Stimulated activated effector memory CD8-positive, alpha-beta T cell treated with anti-CD3 and anti-CD28 coated beads, Interleukin-12 subunit alpha, Interleukin-12 subunit beta, amount 100 ng/mL, for 72 hours (primary cell): ENCODE data around the gene NUP160.
"Not testable (repeated sequence)": the region's sequence is repeated elsewhere in the genome, so short reads cannot be mapped to it uniquely, and the experiment has no call there.

Source experiments
- ATAC-seq: fragments of 150-1000 bp; cut with Tn5 transposase; 2 replicates; pipeline ENCODE4 v1.10.0; 2021
- DNase-seq, 2 donors: peaks; one replicate each; pipeline ENCODE4 v3.0.0; 2021 to 2022; ENCODE audit warnings: low spot score in 2 of 2
- H3K27ac Mint-ChIP-seq: one replicate; pipeline ENCODE4 v1.8.0; 2022; ENCODE audit warnings: mild to moderate bottlenecking, mixed read lengths
- H3K36me3 Mint-ChIP-seq: one replicate; pipeline ENCODE4 v1.8.0; 2022; ENCODE audit warnings: mild to moderate bottlenecking, mixed read lengths
- H3K4me1 Mint-ChIP-seq: one replicate; pipeline ENCODE4 v1.8.0; 2022; ENCODE audit warnings: mixed read lengths
- H3K4me3 Mint-ChIP-seq: one replicate; pipeline ENCODE4 v1.8.0; 2022; ENCODE audit warnings: mild to moderate bottlenecking, mixed read lengths
- H3K9me3 Mint-ChIP-seq: one replicate; pipeline ENCODE4 v1.8.0; 2022; ENCODE audit warnings: mixed read lengths

Gene NUP160

GRCh38 chr11:47869544-47870393, 21.6 kb upstream of the NUP160 start:
- H3K4me3 Mint-ChIP-seq = no peak overlapping the region
- no peaks in the 10 kb centered on the region for H3K36me3 Mint-ChIP-seq
- H3K9me3 Mint-ChIP-seq = peaks cover 2% of the 10 kb centered on the region
- H3K4me1 Mint-ChIP-seq = peaks cover 8% of the 10 kb centered on the region
- H3K27ac Mint-ChIP-seq = no peak overlapping the region
- ATAC-seq (peak; percentile 37), DNase-seq (no peak)

GRCh38 chr11:47867823-47868222, 19.7 kb upstream of the NUP160 start:
- H3K9me3 Mint-ChIP-seq = no peaks in the 10 kb centered on the region
- H3K36me3 Mint-ChIP-seq = no peaks in the 10 kb centered on the region
- DNase-seq (no peak), ATAC-seq (no peak)
- H3K4me1 Mint-ChIP-seq = peaks cover 22% of the 10 kb centered on the region
- H3K4me3 Mint-ChIP-seq = no peak overlapping the region
- no peak overlapping the region for H3K27ac Mint-ChIP-seq

GRCh38 chr11:47866892-47867291, 18.7 kb upstream of the NUP160 start:
- not testable (repeated sequence) for H3K27ac Mint-ChIP-seq, H3K36me3 Mint-ChIP-seq, H3K9me3 Mint-ChIP-seq, H3K4me3 Mint-ChIP-seq, DNase-seq, ATAC-seq
- H3K4me1 Mint-ChIP-seq = peaks cover 22% of the 10 kb centered on the region

- Mint-ChIP-seq H3K36me3 (no peaks in the 10 kb centered on the region), H3K27ac (no peak overlapping the region), H3K4me3 (no peak overlapping the region), H3K9me3 (no peaks in the 10 kb centered on the region), H3K4me1 (peaks cover 22% of the 10 kb centered on the region)
- ATAC-seq (no peak), DNase-seq (no peak)
Observed at GRCh38 chr11:47864901-47865300, 16.8 kb upstream of the NUP160 start.

- ATAC-seq (no peak), DNase-seq (no peak)
- Mint-ChIP-seq H3K9me3 (no peaks in the 10 kb centered on the region), H3K36me3 (no peaks in the 10 kb centered on the region), H3K4me1 (peaks cover 15% of the 10 kb centered on the region), H3K4me3 (no peak overlapping the region), H3K27ac (no peak overlapping the region)
Observed at GRCh38 chr11:47863898-47864430, 15.8 kb upstream of the NUP160 start.

GRCh38 chr11:47863189-47863897, 15.2 kb upstream of the NUP160 start:
- ATAC-seq (peak; percentile 57), DNase-seq (no peak)
- Mint-ChIP-seq H3K4me3 (no peak overlapping the region), H3K4me1 (peaks cover 14% of the 10 kb centered on the region), H3K36me3 (no peaks in the 10 kb centered on the region), H3K27ac (no peak overlapping the region), H3K9me3 (no peaks in the 10 kb centered on the region)

- H3K9me3 Mint-ChIP-seq = no peaks in the 10 kb centered on the region
- ATAC-seq (no peak), DNase-seq (no peak)
- no peaks in the 10 kb centered on the region for H3K36me3 Mint-ChIP-seq
- H3K4me3 Mint-ChIP-seq = no peak overlapping the region
- peaks cover 14% of the 10 kb centered on the region for H3K4me1 Mint-ChIP-seq
- H3K27ac Mint-ChIP-seq = no peak overlapping the region
Observed at GRCh38 chr11:47861728-47862127, 13.6 kb upstream of the NUP160 start.

- no peaks in the 10 kb centered on the region for H3K36me3 Mint-ChIP-seq
- no peak for ATAC-seq
Observed at GRCh38 chr11:47860536-47860935, 12.4 kb upstream of the NUP160 start.

GRCh38 chr11:47857892-47858543, 9.9 kb upstream of the NUP160 start:
- DNase-seq = no peak
- Mint-ChIP-seq H3K4me3 (no peak overlapping the region), H3K4me1 (no peaks in the 10 kb centered on the region)

More at GRCh38 chr11:47860536-47860935, 12.4 kb upstream of the NUP160 start:
- Mint-ChIP-seq H3K4me3 (no peak overlapping the region), H3K4me1 (peaks cover 14% of the 10 kb centered on the region), H3K27ac (no peak overlapping the region), H3K9me3 (no peaks in the 10 kb centered on the region)
- no peak for DNase-seq

GRCh38 chr11:47857485-47857884, 9.3 kb upstream of the NUP160 start:
- Mint-ChIP-seq H3K4me1 (no peaks in the 10 kb centered on the region), H3K27ac (no peak overlapping the region), H3K4me3 (no peak overlapping the region), H3K36me3 (no peaks in the 10 kb centered on the region), H3K9me3 (no peaks in the 10 kb centered on the region)
- ATAC-seq (no peak), DNase-seq (no peak)

More at GRCh38 chr11:47857892-47858543, 9.9 kb upstream of the NUP160 start:
- ATAC-seq = no peak
- no peaks in the 10 kb centered on the region for H3K9me3 Mint-ChIP-seq
- H3K27ac Mint-ChIP-seq = no peak overlapping the region
- H3K36me3 Mint-ChIP-seq = no peaks in the 10 kb centered on the region

- H3K27ac Mint-ChIP-seq = no peak overlapping the region
- H3K9me3 Mint-ChIP-seq = no peaks in the 10 kb centered on the region
- no peak overlapping the region for H3K4me3 Mint-ChIP-seq
- no peaks in the 10 kb centered on the region for H3K36me3 Mint-ChIP-seq
- H3K4me1 Mint-ChIP-seq = no peaks in the 10 kb centered on the region
- ATAC-seq (no peak), DNase-seq (no peak)
Observed at GRCh38 chr11:47856186-47856585, 8.0 kb upstream of the NUP160 start.

- Mint-ChIP-seq H3K36me3 (no peaks in the 10 kb centered on the region), H3K4me1 (peaks cover 7% of the 10 kb centered on the region), H3K9me3 (no peaks in the 10 kb centered on the region), H3K27ac (no peak overlapping the region), H3K4me3 (no peak overlapping the region)
- DNase-seq = no peak
- ATAC-seq = no peak
Observed at GRCh38 chr11:47854667-47855066, 6.5 kb upstream of the NUP160 start.

- Mint-ChIP-seq H3K4me3 (no peak overlapping the region), H3K4me1 (peaks cover 24% of the 10 kb centered on the region), H3K36me3 (peaks cover 6% of the 10 kb centered on the region), H3K27ac (peak overlapping the region; percentile 2), H3K9me3 (no peaks in the 10 kb centered on the region)
- DNase-seq (no peak), ATAC-seq (no peak)
Observed at GRCh38 chr11:47852053-47852452, 3.9 kb upstream of the NUP160 start.

- Mint-ChIP-seq H3K36me3 (peaks cover 6% of the 10 kb centered on the region), H3K4me3 (peak overlapping the region; percentile 2), H3K9me3 (no peaks in the 10 kb centered on the region), H3K27ac (peak overlapping the region; percentile 2), H3K4me1 (peaks cover 40% of the 10 kb centered on the region)
- ATAC-seq = no peak
- DNase-seq = no peak
Observed at GRCh38 chr11:47850337-47850736, 2.2 kb upstream of the NUP160 start.

GRCh38 chr11:47848700-47849155, 578 bp upstream of the NUP160 start:
- H3K9me3 Mint-ChIP-seq = no peaks in the 10 kb centered on the region
- H3K27ac Mint-ChIP-seq = peak overlapping the region; percentile 97
- DNase-seq (no peak), ATAC-seq (no peak)
- H3K36me3 Mint-ChIP-seq = peaks cover 6% of the 10 kb centered on the region
- peak overlapping the region; percentile 93 for H3K4me3 Mint-ChIP-seq
- H3K4me1 Mint-ChIP-seq = peaks cover 41% of the 10 kb centered on the region
